HG02943 (cell line): ENCODE results near the gene BEGAIN.

ENCODE experiments used
- ATAC-seq: cut with Tn5 transposase; IDR thresholded peaks from one replicate; pipeline ENCODE4 v1.9.1; 2021; ENCODE audit warnings: mild to moderate bottlenecking, low read depth, moderate library complexity; ENCODE audit not compliant: unreplicated experiment

The BEGAIN gene

GRCh38 chr14:100602621-100603230, 15.5 kb upstream of the BEGAIN start:
- ATAC-seq: no peak

GRCh38 chr14:100601914-100602313, 14.7 kb upstream of the BEGAIN start:
- no peak for ATAC-seq

GRCh38 chr14:100601064-100601463, 13.8 kb upstream of the BEGAIN start:
- ATAC-seq: no peak

GRCh38 chr14:100599981-100600380, 12.8 kb upstream of the BEGAIN start:
- no peak for ATAC-seq

- ATAC-seq: no peak
Measured at GRCh38 chr14:100594625-100594951, 7.4 kb upstream of the BEGAIN start.

- no peak for ATAC-seq
Measured at GRCh38 chr14:100593751-100594624, 6.8 kb upstream of the BEGAIN start.

GRCh38 chr14:100592972-100593371, 5.8 kb upstream of the BEGAIN start:
- ATAC-seq: no peak

- ATAC-seq: no peak
Measured at GRCh38 chr14:100592461-100592891, 5.3 kb upstream of the BEGAIN start.

GRCh38 chr14:100591453-100592371, 4.5 kb upstream of the BEGAIN start:
- ATAC-seq: no peak

GRCh38 chr14:100590726-100591452, 3.7 kb upstream of the BEGAIN start:
- no peak for ATAC-seq

GRCh38 chr14:100589760-100590469, 2.7 kb upstream of the BEGAIN start:
- no peak for ATAC-seq

- no peak for ATAC-seq
Measured at GRCh38 chr14:100589071-100589759, 2.0 kb upstream of the BEGAIN start.

GRCh38 chr14:100588671-100589070, 1.5 kb upstream of the BEGAIN start:
- no peak for ATAC-seq

GRCh38 chr14:100587763-100588411, 670 bp upstream of the BEGAIN start:
- no peak for ATAC-seq

- ATAC-seq: no peak
Measured at GRCh38 chr14:100586403-100587085, 673 bp downstream of the BEGAIN start.

- ATAC-seq: no peak
Measured at GRCh38 chr14:100586153-100586402, 1.1 kb downstream of the BEGAIN start.

- no peak for ATAC-seq
Measured at GRCh38 chr14:100585448-100586152, 1.6 kb downstream of the BEGAIN start.
